HCT116 (cell line): Measurements from ENCODE around the gene OIT3. TPM values are rescaled to one million over a fixed set of nuclear protein-coding genes. Genes with fewer than 3 reads are reported as not detected.

ENCODE experiments used
- ATAC-seq: fragments of 200-7000 bp; cut with Tn5 transposase; 2 replicates; pipeline ENCODE4 v1.9.1; 2020; ENCODE audit warnings: mild to moderate bottlenecking, moderate library complexity
- BruUV-seq: library from RNA; stranded (reverse); fragments of 400-500 nt; replicated peaks from 2 replicates; lab custom pipeline; 2021; lab: Mats Ljungman, UMichigan
- CTCF ChIA-PET: fragments of 300-600 bp; sonication (Branson Sonifier 250); formaldehyde crosslinking; loops from one replicate; lab custom pipeline; 2021; ENCODE audit warnings: antibody characterized with exemption; lab: Charles Lee
- POLR2A ChIA-PET: fragments of 300-600, 350-600 bp; sonication (Branson Sonifier 250); formaldehyde crosslinking; loops from one replicate; lab custom pipeline; 2021; ENCODE audit warnings: antibody characterized with exemption; lab: Charles Lee
- RAD21 ChIA-PET, 2 experiments: fragments of 300-600 bp; sonication (Branson Sonifier 250); formaldehyde crosslinking; loops; one replicate each; lab custom pipeline; 2023; ENCODE audit warnings: low total read pairs in 2 of 2; ENCODE audit not compliant: uncharacterized antibody in 2 of 2, unreplicated experiment in 2 of 2, low non-redundant PET in 1 of 2; lab: Charles Lee
- DNase-seq: peaks from one replicate; pipeline ENCODE4 v3.0.0-alpha.2; 2010; ENCODE audit warnings: low read depth, low spot score
- H2AFZ ChIP-seq: fragments of 200-600 bp; shearing (Covaris generic), sonication (generic); 2 replicates; pipeline ENCODE4 v1.6.1; 2017; ENCODE audit warnings: low read depth, mixed run types, mixed read lengths, antibody characterized with exemption, low read length; ENCODE audit not compliant: poor library complexity, severe bottlenecking
- H3K27ac ChIP-seq: 2 replicates; pipeline ENCODE4 v1.5.1; 2012; ENCODE audit warnings: low read depth, low read length
- H3K27me3 ChIP-seq: fragments of 200-600 bp; sonication (generic); 2 replicates; pipeline ENCODE4 v1.6.1; 2016; ENCODE audit warnings: mixed run types, low read length, mixed read lengths; ENCODE audit not compliant: insufficient read depth
- H3K36me3 ChIP-seq, 2 experiments: fragments of 200-500 bp in 1 of 2; fragments of 200-600 bp in 1 of 2; sonication (Bioruptor generic) in 1 of 2; sonication (generic) in 1 of 2; 2 replicates each; pipeline versions ENCODE4 v1.5.1 to v1.6.1; 2014 to 2016; ENCODE audit warnings: low read length in 2 of 2, inconsistent platforms in 1 of 2, mixed read lengths in 1 of 2, mixed run types in 1 of 2; ENCODE audit not compliant: insufficient read depth in 2 of 2, control insufficient read depth in 1 of 2
- H3K4me1 ChIP-seq, 2 experiments: fragments of 200-600 bp in 1 of 2; sonication (generic) in 1 of 2; 2 replicates each; pipeline versions ENCODE4 v1.5.1 to v1.6.1; 2012 to 2017; ENCODE audit warnings: low read length in 2 of 2, inconsistent platforms in 1 of 2, mild to moderate bottlenecking in 1 of 2, mixed read lengths in 1 of 2, mixed run types in 1 of 2, moderate library complexity in 1 of 2; ENCODE audit not compliant: insufficient read depth in 2 of 2, control insufficient read depth in 1 of 2
- H3K4me2 ChIP-seq: fragments of 200-600 bp; sonication (generic); 2 replicates; pipeline ENCODE4 v1.6.1; 2017; ENCODE audit warnings: mixed run types, low read length, mixed read lengths
- H3K4me3 ChIP-seq, 2 experiments: fragments of 200-600 bp in 1 of 2; sonication (generic) in 1 of 2; replicated peaks in 1 of 2; 2 replicates each; pipeline ENCODE4 v1.5.1; 2011 to 2016; ENCODE audit warnings: low read length in 2 of 2, control low read depth in 1 of 2, low read depth in 1 of 2, mild to moderate bottlenecking in 1 of 2, mixed read lengths in 1 of 2, mixed run types in 1 of 2
- H3K79me2 ChIP-seq: fragments of 200-600 bp; sonication (generic); 2 replicates; pipeline ENCODE4 v1.6.1; 2017; ENCODE audit warnings: mild to moderate bottlenecking, mixed run types, low read length, moderate library complexity, mixed read lengths; ENCODE audit not compliant: insufficient read depth
- H3K9ac ChIP-seq: fragments of 200-600 bp; sonication (generic); 2 replicates; pipeline ENCODE4 v1.6.1; 2016; ENCODE audit warnings: low read length, mixed read lengths
- H3K9me2 ChIP-seq: fragments of 200-600 bp; sonication (generic), shearing (Covaris generic); 2 replicates; pipeline ENCODE4 v1.6.1; 2017; ENCODE audit warnings: mixed run types, mild to moderate bottlenecking, moderate library complexity; ENCODE audit not compliant: insufficient read depth
- H3K9me3 ChIP-seq, 2 experiments: fragments of 200-500 bp in 1 of 2; fragments of 200-600 bp in 1 of 2; sonication (Bioruptor generic) in 1 of 2; sonication (generic) in 1 of 2; 2 replicates each; pipeline ENCODE4 v1.6.1; 2014 to 2017; ENCODE audit warnings: low read length in 2 of 2, mixed read lengths in 2 of 2, inconsistent platforms in 1 of 2, low read depth in 1 of 2, mild to moderate bottlenecking in 1 of 2, mixed run types in 1 of 2, moderate library complexity in 1 of 2; ENCODE audit not compliant: control insufficient read depth in 1 of 2, insufficient read depth in 1 of 2
- H4K20me1 ChIP-seq: fragments of 200-600 bp; sonication (generic), shearing (Covaris generic); 2 replicates; pipeline ENCODE4 v1.6.1; 2017; ENCODE audit warnings: mixed run types, mild to moderate bottlenecking, moderate library complexity; ENCODE audit not compliant: insufficient read depth
- CBX3 ChIP-seq: IDR thresholded peaks from 2 replicates; pipeline ENCODE4 v1.6.1; 2012; ENCODE audit warnings: low read depth
- EGR1 ChIP-seq: IDR thresholded peaks from 2 replicates; pipeline ENCODE4 v1.6.1; 2012; ENCODE audit warnings: low read depth
- ELF1 ChIP-seq: IDR thresholded peaks from 2 replicates; pipeline ENCODE4 v1.6.1; 2012; ENCODE audit warnings: low read depth, borderline replicate concordance
- EZH2 ChIP-seq: fragments of 200-600 bp; sonication (generic); IDR thresholded peaks from 2 replicates; pipeline ENCODE4 v1.6.1; 2017; ENCODE audit warnings: antibody characterized with exemption, mixed run types
- FOSL1 ChIP-seq: IDR thresholded peaks from 2 replicates; pipeline ENCODE4 v1.6.1; 2012; ENCODE audit warnings: low read depth
- REST ChIP-seq: IDR thresholded peaks from 2 replicates; pipeline ENCODE4 v1.6.1; 2012; ENCODE audit warnings: low read depth
- SRF ChIP-seq: IDR thresholded peaks from 2 replicates; pipeline ENCODE4 v1.6.1; 2012; ENCODE audit warnings: low read depth
- YY1 ChIP-seq: IDR thresholded peaks from 2 replicates; pipeline ENCODE4 v1.6.1; 2011; ENCODE audit warnings: low read length, low read depth, moderate library complexity, mild to moderate bottlenecking; ENCODE audit not compliant: insufficient replicate concordance; ENCODE audit errors: extremely low read depth
- ZFX ChIP-seq: fragments of 450-650 bp; IDR thresholded peaks from 2 replicates; pipeline ENCODE4 v1.6.1; 2017
- intact Hi-C: fragments of 100-400 bp; cut with micrococcal nuclease; formaldehyde crosslinking; loops from 2 replicates; pipeline ENCODE4 v1.10.0; 2022
- total RNA-seq: library from RNA; stranded (reverse); gene quantifications from one replicate; pipeline ENCODE4 v1.2.1, GENCODE V29; 2021; ENCODE audit not compliant: unreplicated experiment
- TF ChIP-seq, protein P1 (sequence below): IDR thresholded peaks from 2 replicates; pipeline ENCODE4 v1.6.1; 2011; ENCODE audit warnings: mild to moderate bottlenecking, low read length, moderate library complexity; ENCODE audit not compliant: insufficient replicate concordance; ENCODE audit errors: extremely low read depth

The OIT3 gene
- total RNA-seq, 1 experiment from 2014 or later: not detected

GRCh38 chr10:72862957-72863356 is 30.6 kb upstream of the OIT3 start:
- ChIA-PET RAD21 (no interaction called here), POLR2A (no interaction called here), CTCF (no interaction called here)
- H3K27me3 ChIP-seq: no peaks in the 10 kb centered on the region
- DNase-seq (no peak), ATAC-seq (no peak)
- no peak overlapping the region for H3K4me3 ChIP-seq
- TF ChIP-seq, protein P1, sequence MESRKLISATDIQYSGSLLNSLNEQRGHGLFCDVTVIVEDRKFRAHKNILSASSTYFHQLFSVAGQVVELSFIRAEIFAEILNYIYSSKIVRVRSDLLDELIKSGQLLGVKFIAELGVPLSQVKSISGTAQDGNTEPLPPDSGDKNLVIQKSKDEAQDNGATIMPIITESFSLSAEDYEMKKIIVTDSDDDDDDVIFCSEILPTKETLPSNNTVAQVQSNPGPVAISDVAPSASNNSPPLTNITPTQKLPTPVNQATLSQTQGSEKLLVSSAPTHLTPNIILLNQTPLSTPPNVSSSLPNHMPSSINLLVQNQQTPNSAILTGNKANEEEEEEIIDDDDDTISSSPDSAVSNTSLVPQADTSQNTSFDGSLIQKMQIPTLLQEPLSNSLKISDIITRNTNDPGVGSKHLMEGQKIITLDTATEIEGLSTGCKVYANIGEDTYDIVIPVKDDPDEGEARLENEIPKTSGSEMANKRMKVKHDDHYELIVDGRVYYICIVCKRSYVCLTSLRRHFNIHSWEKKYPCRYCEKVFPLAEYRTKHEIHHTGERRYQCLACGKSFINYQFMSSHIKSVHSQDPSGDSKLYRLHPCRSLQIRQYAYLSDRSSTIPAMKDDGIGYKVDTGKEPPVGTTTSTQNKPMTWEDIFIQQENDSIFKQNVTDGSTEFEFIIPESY: no peak
- TF ChIP-seq EZH2 (no peak), SRF (no peak), ZFX (no peak), REST (no peak), ELF1 (no peak), FOSL1 (no peak), CBX3 (no peak), EGR1 (no peak), YY1 (no peak)
- H3K27ac ChIP-seq: no peak overlapping the region
- BruUV-seq: no TSS peak
- H3K79me2 ChIP-seq: no peaks in the 10 kb centered on the region
- H3K9me3 ChIP-seq: no peaks in the 10 kb centered on the region
- no peaks in the 10 kb centered on the region for H3K9me2 ChIP-seq
- intact Hi-C loops: no loop called here
- no peaks in the 10 kb centered on the region for H3K4me1 ChIP-seq
- H3K4me2 ChIP-seq: no peak overlapping the region
- no peaks in the 10 kb centered on the region for H4K20me1 ChIP-seq
- no peak overlapping the region for H3K9ac ChIP-seq
- peaks cover 0 to 6% of the 10 kb centered on the region in 2 experiments; a peak in 2 of 4 replicates for H3K36me3 ChIP-seq
- H2AFZ ChIP-seq: no peak overlapping the region
